Hepatocyte (in vitro differentiated cells): ENCODE results near the gene CYP24A1. TPM values are rescaled to one million over a fixed set of nuclear protein-coding genes. Genes with fewer than 3 reads are reported as not detected.

ENCODE experiments used
- DNase-seq: peaks from one replicate; pipeline ENCODE4 v3.0.0-alpha.2; 2016; ENCODE audit warnings: low spot score
- H2AFZ ChIP-seq: fragments of 200-600 bp; sonication (generic); 2 replicates; pipeline ENCODE4 v1.6.0; 2016; ENCODE audit warnings: antibody characterized with exemption, mild to moderate bottlenecking
- H3K27ac ChIP-seq: fragments of 200-600 bp; sonication (generic); 2 replicates; pipeline ENCODE4 v1.5.1; 2016; ENCODE audit warnings: mild to moderate bottlenecking
- H3K27me3 ChIP-seq: fragments of 200-600 bp; sonication (generic); 2 replicates; pipeline ENCODE4 v1.6.1; 2016
- H3K36me3 ChIP-seq: fragments of 200-600 bp; sonication (generic); replicated peaks from 2 replicates; pipeline ENCODE4 v1.5.1; 2016; ENCODE audit warnings: low read depth; ENCODE audit not compliant: insufficient read depth
- H3K4me1 ChIP-seq: fragments of 200-600 bp; sonication (generic); 2 replicates; pipeline ENCODE4 v1.5.1; 2016; ENCODE audit warnings: mild to moderate bottlenecking, moderate library complexity; ENCODE audit not compliant: insufficient read depth
- H3K4me2 ChIP-seq: fragments of 200-600 bp; sonication (generic); 2 replicates; pipeline ENCODE4 v1.6.0; 2016
- H3K4me3 ChIP-seq: fragments of 200-600 bp; sonication (generic); 2 replicates; pipeline ENCODE4 v1.5.1; 2016; ENCODE audit warnings: mild to moderate bottlenecking
- H3K79me2 ChIP-seq: fragments of 200-600 bp; sonication (generic); 2 replicates; pipeline ENCODE4 v1.6.0; 2017; ENCODE audit warnings: mild to moderate bottlenecking
- H3K9me2 ChIP-seq: fragments of 200-600 bp; sonication (generic); replicated peaks from 2 replicates; pipeline ENCODE4 v1.6.0; 2017; ENCODE audit warnings: mild to moderate bottlenecking; ENCODE audit not compliant: insufficient read depth
- H3K9me3 ChIP-seq: fragments of 200-600 bp; sonication (generic); 2 replicates; pipeline ENCODE4 v1.5.1; 2016; ENCODE audit warnings: low read depth, mild to moderate bottlenecking
- H4K20me1 ChIP-seq: fragments of 200-600 bp; sonication (generic); 2 replicates; pipeline ENCODE4 v1.6.0; 2016; ENCODE audit warnings: mild to moderate bottlenecking; ENCODE audit not compliant: insufficient read depth, poor library complexity, severe bottlenecking
- EZH2 ChIP-seq: fragments of 200-600 bp; sonication (generic); IDR thresholded peaks from 2 replicates; pipeline ENCODE4 v1.6.1; 2016; ENCODE audit warnings: antibody characterized with exemption, mild to moderate bottlenecking, borderline replicate concordance
- EZH2phosphoT487 ChIP-seq: fragments of 200-600 bp; sonication (generic); IDR thresholded peaks from one replicate; pipeline ENCODE4 v1.6.1; 2018; ENCODE audit warnings: antibody characterized with exemption, mild to moderate bottlenecking, low read depth, moderate library complexity; ENCODE audit not compliant: unreplicated experiment, severe bottlenecking
- WGBS: methylation state at CpG from one replicate; pipeline ENCODE4 v1.1.6; 2016; ENCODE audit warnings: low lambda C conversion rate; ENCODE audit errors: missing lambda C conversion rate; 5-methylcytosine and 5-hydroxymethylcytosine counted together
- polyA plus RNA-seq: library from polyadenylated mRNA; unstranded; fragments of >200 nt; fragmentation: Nextera tagmentation; extraction: Ambion mirVana; gene quantifications from 2 replicates; pipeline ENCODE4 v1.2.1, GENCODE V29; 2016
- total RNA-seq: library from RNA; depleted of rRNA; stranded (reverse); fragments of >200 nt; gene quantifications from 2 replicates; pipeline ENCODE4 v1.2.3, GENCODE V29; 2014
- TF ChIP-seq, protein P1 (sequence below): fragments of 200-600 bp; sonication (generic); IDR thresholded peaks from 2 replicates; pipeline ENCODE4 v1.5.1; 2016; ENCODE audit warnings: antibody characterized with exemption, mild to moderate bottlenecking; ENCODE audit not compliant: poor library complexity

CYP24A1 gene
- total and polyA plus RNA-seq, 2 experiments from 2014 or later = 1.5 TPM; not detected in 1

DNA sequence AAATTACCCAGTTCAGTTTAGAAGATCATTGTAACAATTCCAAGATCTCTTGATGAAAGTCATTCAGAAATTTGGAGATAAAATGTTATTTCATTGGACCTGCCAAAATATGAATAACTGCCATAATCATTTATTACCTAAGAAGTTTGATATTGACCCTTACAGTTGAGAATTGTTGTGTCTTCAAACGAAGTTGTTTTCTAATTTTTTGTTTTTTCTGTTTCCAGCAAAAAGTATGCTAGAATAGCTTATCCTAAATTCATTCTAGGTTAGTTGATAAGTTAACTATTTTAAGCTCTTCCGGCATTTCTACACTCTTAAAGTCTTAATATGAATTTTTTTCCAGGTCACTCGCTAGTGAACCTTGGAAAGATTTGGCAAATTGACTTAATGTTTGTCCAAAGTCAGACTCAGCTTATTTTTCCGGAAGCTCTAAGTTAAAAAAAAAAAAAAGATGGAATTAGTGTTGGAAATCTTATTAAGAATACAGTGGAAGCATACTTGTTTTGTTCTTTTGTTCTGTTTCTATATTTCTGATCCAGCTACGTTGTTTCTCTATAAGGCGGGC is 28.9 kb downstream of the CYP24A1 start:
- H3K9me2 ChIP-seq = no peaks in the 10 kb centered on the region

DNA sequence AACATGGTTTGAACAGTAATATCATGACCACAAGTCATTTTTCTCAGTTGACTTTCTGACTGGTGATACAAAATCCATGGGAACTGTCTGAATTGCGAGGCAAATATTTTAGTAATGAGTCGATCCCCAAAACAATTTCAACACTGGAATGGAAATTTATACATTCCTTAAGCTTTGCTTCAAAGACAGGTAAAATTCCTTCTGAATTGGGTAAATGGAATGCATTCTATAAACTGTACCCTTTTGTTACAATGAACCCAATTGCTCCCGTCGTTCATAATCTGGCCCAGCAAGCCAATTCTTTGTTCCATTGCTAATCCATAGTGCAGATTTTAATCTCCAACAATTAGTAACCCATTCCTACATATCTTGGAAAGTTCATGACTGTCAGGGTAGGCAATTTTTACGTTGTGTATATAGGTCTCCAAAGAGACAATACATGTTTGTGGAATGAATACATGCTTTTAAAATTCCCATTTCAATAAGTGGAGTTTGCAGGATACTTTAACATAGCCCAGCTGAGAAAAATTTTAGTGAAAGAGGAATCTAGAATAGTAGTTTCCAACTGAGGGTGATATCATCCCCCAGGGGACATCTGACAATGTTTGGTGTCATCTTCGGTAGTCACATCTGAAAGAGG is 32.7 kb downstream of the CYP24A1 start:
- H3K27me3 ChIP-seq = no peaks in the 10 kb centered on the region
- H4K20me1 ChIP-seq = no peaks in the 10 kb centered on the region
- H3K4me2 ChIP-seq = no peak overlapping the region
- H3K4me3 ChIP-seq = no peak overlapping the region
- H3K36me3 ChIP-seq = no peaks in the 10 kb centered on the region
- DNase-seq = no peak
- no peaks in the 10 kb centered on the region for H3K9me2 ChIP-seq
- 74% methylated on average over 6 of the region's 6 CpGs for WGBS
- no peak overlapping the region for H2AFZ ChIP-seq
- no peak overlapping the region for H3K27ac ChIP-seq
- TF ChIP-seq EZH2 = no peak
- no peaks in the 10 kb centered on the region for H3K4me1 ChIP-seq
- no peaks in the 10 kb centered on the region for H3K79me2 ChIP-seq
- no peaks in the 10 kb centered on the region for H3K9me3 ChIP-seq

More for the DNA sequence above, 28.9 kb downstream of the CYP24A1 start:
- no peaks in the 10 kb centered on the region for H3K79me2 ChIP-seq
- no peak overlapping the region for H2AFZ ChIP-seq
- no peaks in the 10 kb centered on the region for H3K9me3 ChIP-seq
- no peaks in the 10 kb centered on the region for H4K20me1 ChIP-seq
- H3K4me3 ChIP-seq = no peak overlapping the region
- H3K27me3 ChIP-seq = no peaks in the 10 kb centered on the region
- no peak for DNase-seq
- H3K4me1 ChIP-seq = no peaks in the 10 kb centered on the region
- 94% methylated on average over 6 of the region's 6 CpGs for WGBS
- no peaks in the 10 kb centered on the region for H3K36me3 ChIP-seq
- H3K27ac ChIP-seq = no peak overlapping the region
- TF ChIP-seq, protein P1, sequence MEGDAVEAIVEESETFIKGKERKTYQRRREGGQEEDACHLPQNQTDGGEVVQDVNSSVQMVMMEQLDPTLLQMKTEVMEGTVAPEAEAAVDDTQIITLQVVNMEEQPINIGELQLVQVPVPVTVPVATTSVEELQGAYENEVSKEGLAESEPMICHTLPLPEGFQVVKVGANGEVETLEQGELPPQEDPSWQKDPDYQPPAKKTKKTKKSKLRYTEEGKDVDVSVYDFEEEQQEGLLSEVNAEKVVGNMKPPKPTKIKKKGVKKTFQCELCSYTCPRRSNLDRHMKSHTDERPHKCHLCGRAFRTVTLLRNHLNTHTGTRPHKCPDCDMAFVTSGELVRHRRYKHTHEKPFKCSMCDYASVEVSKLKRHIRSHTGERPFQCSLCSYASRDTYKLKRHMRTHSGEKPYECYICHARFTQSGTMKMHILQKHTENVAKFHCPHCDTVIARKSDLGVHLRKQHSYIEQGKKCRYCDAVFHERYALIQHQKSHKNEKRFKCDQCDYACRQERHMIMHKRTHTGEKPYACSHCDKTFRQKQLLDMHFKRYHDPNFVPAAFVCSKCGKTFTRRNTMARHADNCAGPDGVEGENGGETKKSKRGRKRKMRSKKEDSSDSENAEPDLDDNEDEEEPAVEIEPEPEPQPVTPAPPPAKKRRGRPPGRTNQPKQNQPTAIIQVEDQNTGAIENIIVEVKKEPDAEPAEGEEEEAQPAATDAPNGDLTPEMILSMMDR = no peak
- no peak overlapping the region for H3K4me2 ChIP-seq

DNA sequence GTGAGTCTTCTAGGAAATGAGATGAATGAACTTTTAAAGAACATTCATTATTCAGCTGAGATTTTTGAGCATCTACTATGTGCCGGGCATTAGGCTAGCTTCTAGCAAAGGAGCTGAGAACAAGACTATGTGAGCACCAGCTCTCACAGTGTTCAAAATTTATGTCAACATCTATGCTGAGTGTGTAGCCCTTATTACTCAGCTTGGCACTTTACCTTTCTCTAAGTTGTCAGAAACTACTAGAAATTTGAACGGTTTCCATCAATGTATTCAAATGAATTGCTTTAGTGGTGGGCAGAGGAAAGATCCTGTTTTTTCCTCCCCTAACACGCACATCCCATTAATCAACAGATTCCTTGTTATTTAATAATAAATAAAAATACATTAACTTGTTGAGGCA is 33.3 kb downstream of the CYP24A1 start:
- TF ChIP-seq, protein P1 = no peak
- TF ChIP-seq EZH2phosphoT487 (no peak), EZH2 (no peak)
- Histone ChIP-seq H2AFZ (no peak overlapping the region), H3K36me3 (no peaks in the 10 kb centered on the region), H3K27ac (no peak overlapping the region), H3K9me2 (no peaks in the 10 kb centered on the region), H4K20me1 (no peaks in the 10 kb centered on the region), H3K4me1 (no peaks in the 10 kb centered on the region), H3K27me3 (no peaks in the 10 kb centered on the region), H3K4me3 (no peak overlapping the region), H3K79me2 (no peaks in the 10 kb centered on the region), H3K9me3 (no peaks in the 10 kb centered on the region), H3K4me2 (no peak overlapping the region)
- 98% methylated on average over 3 of the region's 3 CpGs for WGBS
- DNase-seq = no peak

DNA sequence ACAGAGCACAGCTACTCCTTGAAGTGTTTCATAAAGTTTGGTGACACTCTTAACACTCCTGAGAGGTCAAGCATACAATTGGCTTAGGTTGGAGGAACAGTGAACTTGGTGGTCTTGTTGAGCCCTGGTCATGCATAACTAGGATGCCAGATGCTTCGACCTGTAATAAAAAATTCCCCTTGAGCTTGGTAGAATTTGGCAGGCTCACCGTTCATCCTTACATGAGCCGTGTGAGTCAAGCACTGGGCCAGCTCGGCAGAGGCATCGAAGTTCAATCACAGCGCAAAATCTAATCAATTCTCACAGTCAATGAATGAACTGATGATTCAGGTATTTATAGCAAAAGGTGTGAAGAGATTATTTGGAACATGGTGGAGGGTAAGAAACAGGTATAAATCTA is 33.7 kb downstream of the CYP24A1 start:
- H3K27ac ChIP-seq = no peak overlapping the region

More for the DNA sequence above, 33.7 kb downstream of the CYP24A1 start:
- 89% methylated on average over 6 of the region's 6 CpGs for whole genome bisulfite sequencing
- no peaks in the 10 kb centered on the region for H4K20me1 ChIP-seq
- H2AFZ ChIP-seq = no peak overlapping the region
- DNase-seq = no peak
- no peak overlapping the region for H3K4me2 ChIP-seq
- H3K4me1 ChIP-seq = no peaks in the 10 kb centered on the region
- H3K27me3 ChIP-seq = no peaks in the 10 kb centered on the region
- no peak overlapping the region for H3K4me3 ChIP-seq
- no peak for TF ChIP-seq EZH2
- TF ChIP-seq EZH2phosphoT487 = no peak
- TF ChIP-seq, protein P1 = no peak
- H3K9me3 ChIP-seq = no peaks in the 10 kb centered on the region
- no peaks in the 10 kb centered on the region for H3K36me3 ChIP-seq
- no peaks in the 10 kb centered on the region for H3K9me2 ChIP-seq
- no peaks in the 10 kb centered on the region for H3K79me2 ChIP-seq
